Non-pigmented ciliary epithelial cell (primary cell): ENCODE data around the gene PADI2.
A peak's percentile ranks its signal among the peaks of the same experiment; 100 is the strongest.
"Not testable (repeated sequence)": the region's sequence is repeated elsewhere in the genome, so short reads cannot be mapped to it uniquely, and the experiment has no call there.

ENCODE experiments used
- DNase-seq: peaks from one replicate; pipeline ENCODE4 v3.0.0-alpha.2; 2010; ENCODE audit warnings: low read depth

The PADI2 gene

DNA sequence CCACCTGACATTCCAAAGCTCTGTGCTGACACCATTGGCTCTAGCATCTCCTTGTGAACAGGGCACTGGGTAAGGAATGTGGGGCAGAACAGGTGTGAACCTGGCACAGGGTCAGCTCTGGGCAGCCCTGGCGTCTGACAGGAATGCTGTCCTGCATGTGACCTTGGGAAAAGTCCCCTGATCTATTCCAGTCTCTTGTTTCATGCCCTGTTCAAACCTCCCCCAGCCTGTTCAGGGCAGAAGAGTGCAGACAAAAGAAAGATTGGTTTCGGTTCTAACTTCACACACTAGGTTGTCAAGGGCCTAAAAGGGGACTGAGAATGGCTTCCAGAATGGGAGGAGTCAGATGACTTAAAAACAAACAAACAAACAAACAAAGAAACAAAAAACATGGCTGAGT lies 37.8 kb downstream of the PADI2 start:
- no peak for DNase-seq

DNA sequence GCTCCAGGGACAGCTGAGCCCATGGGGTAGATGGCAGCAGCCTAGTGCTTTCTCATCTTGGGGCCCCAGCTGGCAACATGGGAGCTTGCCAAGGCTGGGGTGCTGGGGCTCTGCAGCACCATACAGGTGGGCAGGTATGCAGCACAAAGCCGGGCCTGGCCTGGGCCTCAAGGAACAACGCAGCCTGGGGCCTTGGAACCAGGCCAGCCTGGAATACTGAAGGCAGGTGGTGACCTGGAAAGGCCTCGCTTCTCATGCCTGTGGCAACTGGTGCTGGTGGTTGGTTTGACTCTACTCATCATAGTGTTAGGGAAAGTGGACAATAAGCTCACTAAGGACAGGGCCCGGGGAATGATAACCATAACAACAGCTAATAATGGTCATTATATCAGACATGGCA lies 38.4 kb downstream of the PADI2 start:
- DNase-seq, result no peak

DNA sequence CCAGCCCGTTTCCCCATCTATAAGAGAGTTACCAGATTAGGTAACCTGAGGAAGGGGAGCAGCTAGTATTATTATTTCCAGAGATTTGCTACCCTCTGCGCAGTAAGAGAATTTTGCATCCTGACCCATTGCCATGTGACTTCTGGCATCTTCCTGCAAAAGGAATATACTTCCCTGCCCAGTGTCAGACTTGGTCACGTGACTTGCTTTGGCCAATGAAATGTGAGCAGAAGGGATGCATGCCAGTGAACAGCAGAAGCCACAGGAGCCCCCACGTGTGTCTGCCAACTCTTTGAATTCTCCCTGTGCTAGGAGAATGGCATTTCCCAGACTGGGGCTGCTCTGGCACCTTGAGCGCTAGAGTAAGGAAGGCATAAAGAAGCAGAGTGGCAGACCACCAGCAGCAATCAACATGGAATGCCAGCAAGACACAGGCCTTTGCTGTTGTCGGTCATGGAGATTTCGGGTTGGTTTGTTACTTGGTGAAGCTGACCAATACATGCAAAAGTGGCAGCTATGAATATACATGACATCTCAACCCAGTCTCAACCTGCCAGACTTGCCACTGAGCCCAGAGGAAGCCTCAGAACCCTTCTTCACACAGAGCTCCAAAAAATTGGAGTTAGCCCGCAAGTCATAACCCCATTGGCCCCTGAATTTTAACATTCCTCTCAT lies 39.0 kb downstream of the PADI2 start:
- DNase-seq, result no peak

DNA sequence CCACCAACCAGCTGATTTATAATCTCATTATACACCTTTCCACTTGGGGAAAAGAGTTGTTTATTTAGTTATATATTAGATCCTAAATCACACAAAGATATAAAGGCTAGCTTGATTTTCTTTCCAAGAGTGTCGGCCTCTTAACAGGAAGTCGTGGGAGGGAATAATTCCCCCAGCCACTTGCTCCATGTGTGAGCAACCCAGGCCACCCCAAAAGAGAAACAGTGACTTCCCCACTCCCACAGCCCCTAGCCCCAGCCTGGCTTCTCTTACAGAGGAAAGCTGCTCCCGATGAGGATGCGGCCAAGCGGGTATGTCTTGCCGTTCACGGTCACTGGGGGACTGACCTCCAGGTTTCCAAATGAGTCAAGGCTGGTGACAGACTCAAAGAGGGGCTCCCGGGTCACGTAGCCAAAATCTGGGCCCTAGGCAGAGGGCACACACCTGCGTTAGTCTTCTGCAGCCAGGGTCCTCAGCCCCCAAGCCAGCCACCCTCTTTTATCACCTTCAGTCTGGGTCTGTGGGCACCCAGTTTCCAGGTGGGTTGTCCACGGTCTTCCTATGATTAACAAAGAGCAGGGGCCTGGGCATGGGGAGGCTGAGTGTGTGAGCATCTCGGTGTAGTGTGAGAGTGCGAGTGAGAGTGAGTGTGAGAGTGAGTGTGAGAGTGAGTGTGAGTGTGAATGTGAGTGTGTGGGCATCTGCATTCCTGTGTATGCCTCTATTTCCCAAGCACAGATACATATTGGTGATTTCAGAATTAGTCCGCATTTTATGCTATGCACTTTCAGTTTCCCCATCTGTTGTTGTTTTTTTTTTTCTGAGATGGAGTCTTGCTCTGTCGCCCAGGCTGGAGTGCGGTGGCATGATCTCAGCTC lies 40.0 kb downstream of the PADI2 start:
- DNase-seq, result no peak

DNA sequence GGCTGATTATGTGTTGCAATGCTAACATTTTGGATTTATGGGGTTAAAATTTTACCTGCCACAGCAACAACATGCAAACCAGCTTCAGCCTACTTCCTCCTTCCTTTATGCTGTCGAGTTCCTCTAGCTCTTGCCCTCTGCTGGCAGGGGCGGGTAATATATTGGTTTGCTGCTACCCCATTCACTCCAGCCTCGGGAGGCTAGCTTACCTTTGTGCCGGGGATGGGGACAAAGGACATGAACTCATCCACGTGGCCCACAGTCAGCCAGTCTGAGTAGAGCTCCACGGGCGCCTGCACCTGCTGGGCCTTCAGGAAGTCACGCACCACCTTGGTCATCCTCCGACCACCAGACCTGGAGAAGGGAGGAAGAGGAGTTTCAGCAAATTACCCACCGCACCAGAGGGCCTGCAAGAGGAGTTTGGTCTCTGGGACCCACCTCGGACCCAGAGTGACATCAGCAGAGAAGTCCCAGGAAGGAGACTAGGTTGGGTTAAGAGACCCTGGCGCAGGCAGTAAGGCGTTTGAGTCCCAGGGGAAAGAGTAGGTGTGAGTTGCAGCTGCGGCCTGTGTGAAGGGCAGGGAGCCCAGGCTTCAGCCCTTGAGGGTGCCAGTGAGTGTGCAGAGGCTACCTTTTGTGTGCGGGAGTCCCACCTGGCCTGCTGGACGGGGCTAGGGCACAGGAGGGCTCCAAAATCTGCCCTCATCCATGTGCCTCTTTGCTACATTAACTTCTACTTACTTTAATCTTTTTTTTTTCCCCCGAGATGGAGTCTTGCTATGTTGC lies 43.6 kb downstream of the PADI2 start:
- DNase-seq, result no peak

DNA sequence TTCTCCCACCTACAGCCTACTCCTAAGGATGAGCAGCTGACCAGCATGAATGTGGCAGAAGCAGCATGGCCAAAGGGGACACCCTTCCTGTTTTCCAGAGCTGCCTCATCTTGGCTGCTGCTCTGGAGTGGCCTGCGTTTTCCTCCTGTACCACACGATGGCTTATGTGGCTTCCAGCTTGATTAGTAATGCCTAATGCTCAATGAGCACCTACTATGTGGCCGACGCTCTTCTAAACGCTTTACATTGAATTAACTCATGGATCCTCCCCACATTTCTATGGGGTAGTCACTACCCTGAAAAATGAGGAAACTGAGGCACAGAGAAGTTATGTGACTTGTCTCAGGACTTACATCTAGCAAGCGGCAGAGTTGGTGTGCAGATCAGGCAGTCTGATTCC lies 47.5 kb downstream of the PADI2 start:
- no peak for DNase-seq

DNA sequence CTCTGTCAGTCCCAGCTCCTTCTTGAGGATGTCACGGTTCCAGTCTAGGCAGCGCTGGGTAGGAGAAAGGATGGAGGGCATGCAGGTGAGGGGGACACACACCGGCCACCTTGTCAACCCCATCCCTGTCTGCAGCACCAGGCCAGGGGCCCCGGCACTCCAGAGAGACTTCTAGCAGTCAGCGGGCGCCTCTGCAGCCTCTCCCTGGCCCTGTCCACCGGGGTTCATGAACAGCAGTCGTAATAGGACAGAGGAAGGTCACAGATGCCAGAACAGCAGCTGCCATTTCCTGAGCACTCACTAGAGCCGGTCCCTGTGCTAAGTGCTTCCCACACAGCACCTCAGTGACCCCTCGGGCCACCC lies 49.1 kb downstream of the PADI2 start:
- no peak for DNase-seq

DNA sequence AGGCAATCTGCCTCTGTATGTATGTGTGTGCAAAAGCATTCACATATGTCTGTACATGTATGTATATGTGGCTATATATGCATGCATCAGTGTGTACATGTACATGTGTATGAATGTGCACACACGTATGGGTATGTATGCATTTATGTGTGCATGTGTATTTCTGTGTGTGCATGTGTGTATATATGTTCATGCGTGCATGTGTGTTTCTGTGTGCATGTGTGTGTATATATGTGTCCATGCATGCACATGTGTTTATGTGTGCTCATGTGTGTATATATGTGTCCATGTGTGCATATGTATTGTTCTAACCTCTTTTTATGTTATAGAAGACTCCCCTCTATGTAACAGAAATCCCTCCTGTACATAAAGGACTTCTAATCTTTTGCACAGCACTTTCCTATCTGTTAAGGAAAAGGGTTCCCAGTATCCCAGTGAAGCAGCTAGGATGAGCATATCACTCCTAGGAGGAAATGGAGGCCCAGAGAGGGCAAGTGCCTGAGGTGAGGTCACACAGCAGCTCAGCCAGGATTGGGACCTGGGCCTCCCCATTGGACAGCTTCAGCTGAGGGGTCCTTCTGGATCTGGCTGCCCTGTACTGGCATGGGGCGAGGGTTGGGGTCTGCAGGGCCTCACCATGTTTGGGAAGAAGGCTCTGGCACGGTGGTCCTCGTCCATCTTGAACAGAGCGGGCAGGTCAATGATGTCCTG lies 49.6 kb downstream of the PADI2 start:
- no peak for DNase-seq

DNA sequence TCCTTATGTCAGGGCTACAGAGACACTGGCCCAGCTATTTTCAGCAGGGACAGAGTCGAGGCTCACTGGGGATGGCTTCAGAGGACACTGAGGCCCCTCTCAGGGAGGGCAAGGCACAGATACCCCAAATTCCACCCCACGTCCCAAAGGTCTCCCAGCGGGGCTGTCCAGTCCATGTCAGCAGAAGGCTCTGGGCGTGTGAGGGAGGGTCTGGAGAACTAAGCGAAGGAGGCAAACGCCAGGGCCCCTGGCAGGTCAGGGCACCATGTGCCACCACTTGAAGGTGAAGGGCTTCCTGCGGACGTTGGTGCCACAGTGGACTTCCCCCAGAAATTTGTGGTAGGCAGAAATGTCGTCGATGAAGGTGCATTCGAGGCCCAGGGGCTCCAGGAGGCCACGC lies 50.5 kb downstream of the PADI2 start:
- DNase-seq, result no peak

DNA sequence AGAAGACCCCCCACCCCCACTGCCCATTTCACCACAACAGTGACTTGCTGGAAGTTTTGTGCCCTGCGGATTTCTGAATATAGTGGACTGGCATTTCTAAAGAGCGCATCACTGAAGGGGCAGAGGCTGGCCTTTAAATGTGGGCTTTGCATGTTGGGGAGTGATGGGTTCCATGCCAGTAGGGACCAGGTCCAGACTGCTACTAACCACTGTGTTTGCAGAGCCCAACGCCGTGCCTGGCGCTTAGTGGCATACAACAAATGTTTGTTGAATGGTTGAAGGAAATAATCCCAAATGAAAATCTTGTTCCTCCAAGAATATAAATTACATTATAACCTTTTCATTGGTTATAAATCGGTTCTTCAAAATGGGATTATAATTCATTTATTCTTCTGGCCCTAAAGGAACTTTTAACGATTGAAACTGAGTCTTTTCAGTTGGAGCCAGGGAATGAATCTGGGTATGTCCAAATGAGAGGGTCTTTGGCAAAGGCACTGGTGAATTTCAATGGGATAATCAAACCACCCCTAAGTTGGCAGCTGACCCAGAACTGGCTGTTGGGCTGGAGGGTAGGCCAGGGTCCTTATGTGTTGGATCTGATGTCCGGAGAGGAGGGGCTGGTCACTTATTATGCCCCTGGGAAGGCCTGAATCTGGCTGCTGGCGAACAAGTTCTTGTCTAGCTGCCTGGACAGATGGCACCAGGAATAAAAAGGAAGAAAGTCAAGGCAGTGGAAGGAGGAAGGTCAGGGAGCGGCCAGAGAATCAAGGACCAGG lies 51.6 kb downstream of the PADI2 start:
- no peak for DNase-seq

DNA sequence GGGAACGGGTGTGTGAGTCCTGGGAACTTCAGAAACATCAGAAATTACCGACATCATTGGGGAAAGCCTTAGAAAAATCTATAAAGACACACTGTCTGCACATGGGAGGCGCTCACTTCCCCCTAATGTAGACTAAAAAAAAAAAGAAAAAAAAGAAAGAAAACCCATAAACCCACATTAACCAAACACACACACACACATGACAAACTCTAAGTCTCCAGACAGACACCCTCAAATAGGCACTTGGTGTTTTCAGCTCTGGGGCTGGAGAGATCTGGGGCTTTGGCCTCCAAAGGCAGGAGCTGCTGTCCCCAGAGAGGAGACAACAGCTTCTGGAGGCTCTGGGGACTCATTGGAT lies 52.2 kb downstream of the PADI2 start:
- no peak for DNase-seq

DNA sequence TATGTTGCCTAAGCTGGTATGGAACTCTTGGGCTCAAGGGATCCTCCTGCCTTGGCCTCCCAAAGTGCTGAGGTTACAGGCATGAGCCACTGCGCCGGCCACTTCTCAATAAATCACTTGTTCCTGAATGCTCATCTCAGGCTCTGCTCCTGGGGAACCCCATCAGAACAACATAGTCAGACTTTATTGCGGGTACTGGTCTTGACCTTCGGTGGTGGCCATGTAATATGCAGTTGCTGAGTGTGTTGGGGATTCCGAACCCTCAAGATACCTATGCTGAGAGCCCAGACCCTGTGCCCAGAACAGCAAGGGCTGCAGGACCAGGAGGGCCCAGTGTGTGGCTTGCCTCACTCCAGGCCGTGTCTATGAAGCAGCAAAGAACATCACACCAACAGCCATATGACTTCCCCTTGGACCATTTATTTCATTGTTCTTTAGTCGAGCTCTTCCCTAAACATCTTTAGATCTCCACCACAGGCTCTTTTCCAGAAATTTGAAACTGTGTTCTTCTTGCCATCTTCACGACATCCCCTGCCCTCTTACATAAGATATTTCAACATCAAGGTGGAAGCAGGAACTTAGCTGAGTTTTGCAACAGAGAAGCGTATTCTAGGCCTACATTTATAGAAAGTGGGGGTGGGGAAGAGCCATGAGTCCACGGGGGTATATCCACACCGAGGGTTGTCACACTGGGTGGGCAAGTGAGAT lies 52.7 kb downstream of the PADI2 start:
- DNase-seq, result no peak

DNA sequence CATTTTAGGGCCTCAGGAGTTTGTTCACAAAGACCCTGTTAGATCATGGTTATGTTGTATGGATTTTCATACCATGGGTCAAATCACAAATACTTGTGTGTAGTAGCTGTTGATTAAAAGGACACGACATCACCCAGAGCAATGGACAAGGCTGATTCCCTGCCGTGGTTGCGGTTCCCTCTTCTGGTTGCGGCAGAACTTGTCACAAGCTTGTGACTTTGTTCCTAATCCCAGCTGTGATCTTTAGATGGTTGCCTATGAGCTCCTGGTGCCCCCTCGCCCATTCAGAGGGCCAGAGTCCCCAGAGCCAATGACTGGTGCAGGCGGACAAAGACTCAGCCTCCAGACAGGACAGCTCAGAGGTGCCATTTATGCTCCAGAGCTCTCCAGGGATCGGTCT lies 53.6 kb downstream of the PADI2 start:
- no peak for DNase-seq

DNA sequence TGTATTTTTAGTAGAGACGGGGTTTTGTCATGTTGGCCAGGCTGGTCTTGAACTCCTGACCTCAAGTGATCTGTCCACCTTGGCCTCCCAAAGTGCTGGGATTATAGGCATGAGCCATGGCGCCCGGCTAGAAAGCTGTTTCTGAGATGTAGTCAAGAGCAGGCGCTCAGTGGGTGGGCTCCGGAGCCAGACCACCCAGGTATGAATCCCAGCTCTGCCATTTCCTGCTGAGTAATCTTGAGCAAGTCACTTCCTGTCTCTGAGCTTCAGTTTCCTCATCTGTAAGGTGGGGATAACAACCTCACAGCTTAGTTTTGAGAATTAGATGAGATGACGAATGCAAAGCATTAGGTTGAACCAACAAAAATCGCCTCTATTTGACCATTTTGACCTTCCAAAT lies 56.5 kb downstream of the PADI2 start:
- DNase-seq, result not testable (repeated sequence)

DNA sequence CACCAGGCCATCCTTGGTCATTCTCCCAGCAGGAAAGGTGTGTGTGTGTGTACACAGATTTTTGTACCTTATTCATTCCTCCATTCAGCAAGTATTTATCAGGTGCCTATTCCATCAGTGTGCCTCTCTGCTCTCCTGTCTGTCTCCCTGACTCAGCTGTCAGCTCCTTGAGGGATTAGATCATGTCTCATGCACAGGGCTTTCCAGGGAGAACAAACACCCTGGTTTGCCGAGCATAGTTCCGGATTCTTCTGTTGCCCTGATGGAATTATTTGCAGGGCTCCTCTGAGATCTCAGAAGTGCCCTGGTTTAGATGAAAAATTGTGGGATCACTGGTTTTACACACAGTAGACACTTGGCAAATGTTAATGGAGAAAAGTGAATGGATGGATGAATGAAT lies 57.4 kb downstream of the PADI2 start:
- DNase-seq, result no peak

DNA sequence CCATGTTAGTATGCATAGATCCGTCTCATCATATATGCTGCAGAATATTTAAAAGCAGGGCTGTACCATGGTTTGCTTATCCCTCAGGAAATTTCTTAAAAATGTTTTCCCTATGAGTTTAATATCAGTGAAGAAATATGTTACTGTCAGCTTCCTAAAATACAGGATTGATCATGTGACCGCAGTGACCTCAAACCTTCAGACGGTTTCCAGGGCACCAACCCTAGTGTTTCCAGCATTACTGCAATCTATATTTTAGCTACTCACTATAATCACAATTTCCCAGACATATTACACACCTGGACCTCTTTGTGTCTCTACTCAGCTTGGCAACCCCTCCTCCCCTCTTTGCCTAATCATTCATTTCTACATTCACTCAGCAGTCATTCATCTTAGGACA lies 57.8 kb downstream of the PADI2 start:
- DNase-seq, result no peak

DNA sequence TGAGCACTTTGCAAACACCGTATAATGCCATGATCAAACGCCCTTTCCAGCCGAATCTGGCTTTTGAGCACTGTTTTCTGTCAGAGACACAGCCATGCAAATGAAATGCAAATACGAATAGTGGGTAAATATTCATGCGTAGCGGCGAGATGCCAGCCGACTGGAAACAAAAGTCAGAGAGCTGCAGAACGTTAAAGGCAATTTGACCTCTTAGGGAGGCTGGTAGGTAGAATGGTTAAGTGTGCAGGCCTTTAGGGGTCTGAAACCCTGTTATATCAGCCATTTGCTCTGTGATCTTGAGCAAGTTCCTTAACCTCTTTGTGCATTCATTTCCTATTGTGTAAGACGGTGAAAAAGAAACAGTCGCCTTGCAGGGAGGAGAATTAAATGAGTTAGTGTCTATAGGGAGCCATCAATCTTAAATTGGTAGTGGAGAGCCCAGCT lies 58.9 kb downstream of the PADI2 start:
- no peak for DNase-seq

DNA sequence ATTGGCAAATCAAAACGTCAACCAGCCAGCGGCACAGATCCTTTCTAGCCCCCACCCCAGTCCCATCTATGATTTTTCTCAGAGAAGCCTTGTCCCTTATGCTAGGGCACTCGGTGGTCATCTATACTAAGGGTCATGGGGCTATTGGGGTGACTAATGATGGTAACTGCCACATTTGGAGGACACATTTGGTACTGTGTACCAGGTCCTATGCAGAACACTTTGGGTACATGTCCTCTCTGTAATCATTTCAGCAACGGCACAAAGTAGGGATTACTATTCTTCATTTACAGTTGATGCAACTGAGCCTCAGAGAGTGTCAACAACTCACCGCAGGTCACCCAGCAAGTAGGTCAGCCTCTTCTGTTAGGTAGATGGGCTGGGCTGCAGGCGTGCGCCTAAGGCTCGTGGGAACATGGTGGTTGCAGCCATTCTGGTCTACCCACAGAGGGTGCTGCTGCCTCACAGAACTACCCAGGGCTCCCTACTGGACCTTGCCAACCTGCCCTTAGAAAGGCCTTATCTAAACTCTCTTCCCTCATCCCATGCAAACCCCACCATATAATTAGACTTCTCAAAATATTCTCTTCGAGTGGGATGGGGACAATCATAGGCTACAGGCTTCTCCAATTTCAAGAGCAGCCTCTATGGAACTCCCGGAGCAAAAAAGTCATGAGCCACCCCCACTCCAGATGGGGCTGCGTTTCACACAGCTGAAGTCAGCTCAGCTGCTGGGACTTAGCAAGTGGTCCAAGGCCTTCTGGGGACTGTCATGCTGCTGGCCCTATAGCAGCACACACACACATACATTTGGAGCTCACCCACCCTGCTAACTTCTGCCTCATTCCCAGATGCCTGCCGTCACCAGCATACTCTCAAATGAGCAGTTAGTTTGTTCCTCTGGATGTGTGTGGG lies 59.6 kb downstream of the PADI2 start:
- DNase-seq, result peak; percentile 41

DNA sequence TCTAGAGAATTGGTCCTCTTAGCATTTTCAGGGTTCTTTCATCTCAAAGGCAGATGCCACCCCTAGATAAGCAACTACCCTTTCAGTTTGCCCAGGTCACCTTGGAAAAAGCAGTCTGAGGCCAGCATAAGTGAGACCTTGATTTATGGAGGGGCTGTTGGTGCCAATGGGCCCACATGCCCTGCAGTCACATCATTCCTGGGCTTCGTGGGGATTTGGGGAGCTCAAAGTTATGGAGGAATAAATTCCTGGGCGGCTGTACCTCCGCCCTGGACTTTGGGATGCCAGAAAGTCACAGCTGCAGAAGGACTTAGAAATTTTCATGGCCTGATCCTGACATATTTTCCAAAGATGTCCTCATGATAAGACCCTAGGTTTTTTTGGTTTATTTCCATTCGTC lies 62.7 kb downstream of the PADI2 start:
- DNase-seq, result no peak

DNA sequence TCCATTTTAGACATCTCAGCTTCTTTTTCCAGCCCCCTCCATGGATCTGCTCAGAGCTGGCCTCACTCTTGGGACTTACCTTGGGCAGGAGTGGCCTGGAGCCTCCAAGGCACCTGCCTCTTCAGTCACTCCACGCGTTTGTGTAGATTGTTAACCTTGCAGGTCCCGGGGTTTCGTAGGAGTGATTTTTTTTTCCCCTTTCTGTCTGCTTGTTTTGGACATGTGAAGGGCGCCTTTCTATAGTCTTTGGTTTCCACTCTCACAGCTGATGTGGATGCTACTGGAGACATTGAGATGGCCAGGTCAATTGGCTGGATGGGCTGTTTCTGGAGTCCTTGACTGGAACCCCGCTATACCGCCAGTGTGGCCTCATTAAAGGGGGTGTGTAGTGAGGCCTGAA lies 63.5 kb downstream of the PADI2 start:
- no peak for DNase-seq
